ENCODE results near the gene KLK6. TPM values are rescaled to one million over a fixed set of nuclear protein-coding genes. Genes with fewer than 3 reads are reported as not detected.

KLK6 gene
- polyA plus RNA-seq, 10 donors, result 0.14 to 0.52 (median 0.24) TPM; not detected in 4

DNA sequence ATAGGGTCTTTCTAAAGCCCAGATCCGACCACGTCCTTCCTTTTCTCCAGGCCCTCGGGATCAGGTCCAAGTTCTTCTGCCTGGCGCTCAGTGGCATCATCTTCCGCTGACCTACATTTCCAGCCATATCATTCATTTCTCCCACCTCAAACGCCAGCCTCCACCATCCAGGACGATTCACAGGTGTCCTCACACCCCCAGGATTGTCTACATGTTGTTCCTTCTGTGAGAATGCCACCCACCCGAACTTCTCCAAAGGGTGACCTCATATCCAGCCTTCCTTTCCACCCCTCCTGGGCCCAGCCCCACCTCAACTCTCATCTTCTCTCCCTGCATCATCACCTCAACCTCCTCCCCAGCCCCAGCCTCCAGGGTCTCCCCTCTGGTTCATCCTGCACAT lies 11.8 kb downstream of the KLK6 start:
- DNase-seq, result no peak

DNA sequence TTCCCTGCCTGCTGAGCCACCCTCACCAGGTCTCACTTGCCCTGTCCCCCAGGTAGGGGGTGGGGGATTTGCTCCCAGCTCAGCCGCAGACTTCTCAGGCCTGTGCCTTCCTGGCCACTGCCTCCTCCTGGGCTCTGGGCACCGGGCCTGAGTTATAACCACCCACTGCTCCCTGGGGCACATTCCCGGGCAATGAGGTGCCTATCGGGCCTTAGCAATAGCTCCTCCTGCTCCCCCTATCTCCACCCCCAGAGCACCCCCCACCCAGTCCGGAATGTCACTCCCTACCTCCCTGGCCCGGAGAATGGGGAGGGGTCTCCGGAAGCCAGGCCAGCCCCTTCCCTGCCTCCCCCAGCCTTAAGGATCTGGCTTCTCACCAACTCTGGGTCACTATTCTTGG lies 16.5 kb downstream of the KLK6 start, which contains the start of gene KLK5:
Gene KLK5, minus strand, starts transcription at position 129 of the 400 bp plus-strand sequence. CDS start 381 bp downstream, outside the sequence.
- DNase-seq, result no peak

DNA sequence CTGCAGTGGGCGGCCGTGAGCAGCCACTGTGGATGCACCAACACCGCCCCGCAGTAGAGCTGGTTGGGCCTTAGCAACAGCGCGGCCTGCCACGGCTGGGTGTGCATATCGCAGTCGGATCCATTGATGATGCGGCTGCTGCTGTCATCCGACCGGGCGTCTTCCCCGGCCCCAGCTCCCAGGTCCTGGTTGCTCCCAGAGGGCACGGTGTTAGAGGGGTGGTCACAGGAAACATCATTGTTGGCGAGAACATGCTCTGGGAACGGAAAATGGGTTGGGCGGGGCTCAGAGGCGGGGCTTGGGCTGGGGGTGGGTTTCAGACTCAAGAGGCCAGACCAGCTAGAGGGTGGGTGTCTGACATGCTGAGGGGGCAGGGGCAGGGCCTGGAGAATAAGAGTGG lies 19.5 kb downstream of the KLK6 start:
- DNase-seq, result no peak

DNA sequence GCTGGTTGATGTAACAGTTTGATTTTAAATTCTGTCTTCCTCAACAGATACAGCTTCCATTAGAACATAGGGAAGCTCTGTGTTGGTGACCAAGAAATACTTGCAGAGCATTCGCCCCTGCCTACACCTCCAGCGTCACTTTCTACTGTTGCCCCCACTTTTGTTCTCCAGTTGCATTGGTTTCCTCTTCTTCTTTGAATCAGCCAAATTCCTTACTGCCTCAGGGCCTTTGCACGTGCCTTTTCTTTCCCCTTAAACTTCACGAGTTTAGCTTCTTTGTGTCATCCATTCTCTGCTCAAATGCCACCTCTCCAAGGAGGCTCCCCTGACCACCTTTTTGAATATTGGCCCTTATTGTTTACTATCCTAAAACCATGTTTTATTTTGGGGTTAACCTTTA lies 22.3 kb downstream of the KLK6 start:
- no peak for DNase-seq

DNA sequence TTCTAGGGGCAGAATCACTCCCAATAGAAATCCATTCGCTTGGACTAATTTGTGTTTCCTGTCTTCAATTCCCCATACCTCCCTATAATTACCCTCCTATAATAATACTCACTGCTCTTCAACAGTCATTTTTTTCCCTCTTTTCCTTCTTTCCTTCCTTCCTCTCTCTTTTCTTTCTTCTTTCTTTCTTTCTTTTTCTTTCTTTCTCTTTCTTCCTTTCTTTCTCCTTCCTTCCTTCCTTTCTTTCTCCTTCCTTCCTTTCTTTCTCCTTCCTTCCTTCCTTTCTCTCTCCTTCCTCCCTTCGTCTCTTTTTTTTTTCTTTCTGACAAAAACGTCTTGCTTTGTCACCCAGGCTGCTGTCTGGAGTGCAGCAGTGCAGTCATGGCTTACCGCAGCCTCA lies 24.6 kb downstream of the KLK6 start:
- no peak for DNase-seq

DNA sequence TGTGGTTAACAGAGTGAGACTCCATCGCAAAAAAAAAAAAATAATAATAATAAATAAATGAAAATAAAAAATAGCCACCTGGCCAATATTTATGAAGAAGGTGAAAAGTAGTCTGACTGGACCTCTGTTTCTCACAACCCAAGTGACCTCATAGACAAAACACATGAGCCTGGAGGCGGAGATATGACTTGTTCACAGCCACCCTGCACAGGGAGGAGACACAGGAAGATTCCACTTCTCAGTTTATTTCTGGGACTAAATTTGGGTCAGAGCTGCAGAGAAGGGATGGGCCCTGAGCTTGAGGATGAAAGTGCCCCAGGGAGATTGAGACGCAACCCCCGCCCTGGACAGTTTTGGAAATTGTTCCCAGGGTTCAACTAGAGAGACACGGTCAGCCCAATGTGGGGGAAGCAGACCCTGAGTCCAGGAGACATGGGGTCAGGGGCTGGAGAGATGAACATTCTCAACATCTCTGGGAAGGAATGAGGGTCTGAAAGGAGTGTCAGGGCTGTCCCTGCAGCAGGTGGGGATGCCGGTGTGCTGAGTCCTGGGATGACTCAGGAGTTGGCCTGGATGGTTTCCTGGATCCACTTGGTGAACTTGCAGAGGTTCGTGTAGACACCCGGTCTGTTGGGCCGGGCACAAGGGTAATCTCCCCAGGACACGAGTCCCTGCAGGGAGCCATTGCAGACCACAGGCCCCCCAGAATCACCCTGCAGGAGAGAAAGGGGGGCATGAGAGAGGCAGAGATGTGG lies 26.1 kb downstream of the KLK6 start:
- DNase-seq, result no peak

DNA sequence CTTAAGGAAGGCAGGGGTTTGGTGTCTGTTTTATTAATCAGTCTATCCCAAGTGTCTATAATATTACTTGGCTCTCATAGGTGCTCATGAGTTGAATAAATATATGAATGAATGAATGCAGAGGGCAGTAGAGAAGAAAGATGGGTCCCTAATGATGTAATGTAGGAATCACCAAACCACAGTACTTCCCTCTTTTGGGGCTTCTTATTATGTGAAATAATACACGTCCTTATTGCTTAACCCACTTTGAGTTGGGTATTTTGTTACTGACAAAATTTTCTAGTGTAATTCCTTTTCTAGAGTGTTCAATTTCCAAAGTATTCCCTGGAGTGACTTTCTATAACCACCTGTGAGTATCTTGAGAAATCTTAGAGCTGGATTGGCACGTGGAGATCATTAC lies 29.8 kb downstream of the KLK6 start:
- DNase-seq, result no peak

DNA sequence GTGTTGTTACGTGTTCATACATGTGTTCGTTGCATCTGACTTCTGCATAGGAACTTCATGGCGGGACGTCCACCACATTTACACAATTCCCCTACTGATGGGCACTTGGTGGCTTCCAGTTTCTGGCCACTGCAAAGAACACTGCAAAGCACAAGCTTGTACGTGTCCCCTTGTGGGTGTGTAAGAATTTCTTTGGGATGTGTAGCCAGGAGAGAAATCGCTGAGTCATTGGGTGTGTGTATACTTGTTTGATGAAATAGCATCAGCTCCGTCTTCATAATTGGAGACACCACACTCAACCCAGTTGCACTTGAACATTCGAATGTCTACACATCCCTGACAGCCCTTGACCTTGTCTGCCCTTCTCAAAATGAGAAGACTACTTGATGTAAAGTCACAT lies 35.8 kb downstream of the KLK6 start:
- no peak for DNase-seq

DNA sequence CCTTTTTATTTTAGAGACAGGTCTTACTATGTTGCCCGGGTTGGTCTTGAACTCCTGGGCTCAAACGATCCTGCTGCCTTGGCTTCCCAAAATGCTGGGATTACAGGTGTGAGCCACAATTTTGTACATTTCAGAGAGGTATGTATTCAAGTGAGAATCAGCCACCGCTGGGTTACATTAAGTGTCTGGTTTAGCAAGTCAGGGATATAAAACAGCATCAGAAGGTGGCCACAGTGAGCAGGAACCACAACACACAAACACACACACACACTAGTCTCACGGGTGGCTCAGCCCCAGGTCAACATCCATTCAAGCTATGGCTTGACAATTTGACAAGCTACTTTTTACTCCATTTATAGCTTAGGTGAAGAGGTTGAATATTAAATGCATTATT lies 36.7 kb downstream of the KLK6 start:
- DNase-seq, result no peak

DNA sequence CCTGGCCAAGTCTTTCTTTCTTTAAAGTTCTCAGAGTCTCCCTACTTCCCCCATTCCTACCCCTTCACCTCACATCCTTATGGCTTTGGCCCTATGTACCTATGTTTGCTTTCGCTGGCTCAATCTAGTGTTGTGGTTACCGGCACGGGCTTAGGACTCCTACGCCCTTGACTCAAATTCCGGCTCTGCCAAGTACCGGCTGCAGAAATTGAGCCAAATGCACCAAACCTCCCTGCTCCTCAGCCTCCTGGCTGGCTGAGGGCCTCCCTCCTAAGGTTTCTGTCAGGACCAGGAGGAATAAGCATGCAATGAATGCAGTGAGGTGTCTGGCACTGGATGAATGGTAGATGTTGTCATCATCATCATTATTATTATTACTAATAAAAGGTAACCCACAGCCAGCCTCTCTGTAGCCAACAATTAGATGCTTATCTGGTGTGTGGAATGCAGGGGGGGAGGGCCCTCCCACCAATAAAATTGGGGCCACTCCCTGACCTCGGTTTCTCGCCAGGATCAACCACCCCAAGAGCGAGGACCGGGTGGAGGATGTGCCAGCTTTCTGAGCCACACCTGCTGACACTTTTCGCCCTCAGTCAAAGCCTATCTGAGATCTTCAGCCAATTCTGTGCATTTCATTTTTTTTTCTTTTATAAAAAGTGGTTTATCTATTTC lies 37.2 kb downstream of the KLK6 start:
- DNase-seq, result no peak

DNA sequence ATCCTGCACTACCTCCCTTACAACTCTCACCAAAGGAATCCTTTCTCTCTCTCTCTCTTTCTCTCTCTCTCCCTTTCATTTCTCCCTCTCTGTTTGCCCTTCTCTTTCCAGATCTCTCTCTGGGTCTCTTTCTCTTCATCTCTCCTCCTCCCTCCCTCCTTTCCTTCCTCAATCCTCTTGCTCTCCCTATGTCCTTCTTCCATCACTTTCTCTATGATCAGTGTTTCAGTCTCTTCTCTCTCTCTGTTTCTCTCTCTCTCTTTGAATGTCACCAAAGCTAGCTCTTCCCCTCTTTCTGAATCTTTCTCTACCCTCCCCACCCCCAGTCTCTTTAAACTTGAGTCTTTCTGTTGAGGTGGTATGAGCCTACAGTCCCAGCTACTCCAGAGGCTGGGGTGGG lies 38.4 kb downstream of the KLK6 start:
- DNase-seq, result no peak

DNA sequence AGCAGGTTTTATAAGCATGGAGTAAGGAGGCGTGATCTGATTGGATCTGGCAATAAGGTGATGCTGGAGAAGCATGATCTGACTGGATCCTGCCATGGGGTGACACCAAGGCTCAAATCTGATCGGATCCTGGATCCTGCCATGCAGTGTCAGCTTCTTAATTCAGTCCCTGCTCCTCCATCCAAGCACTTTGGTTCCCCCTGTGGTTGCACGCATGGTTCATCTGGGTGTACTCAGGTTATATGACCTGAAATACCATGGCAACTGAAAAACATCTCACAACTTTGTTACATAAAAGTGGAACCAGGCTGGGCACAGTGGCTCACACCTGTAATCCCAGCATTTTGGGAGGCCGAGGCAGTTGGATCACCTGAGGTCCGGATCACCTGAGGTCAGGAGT lies 40.6 kb downstream of the KLK6 start:
- no peak for DNase-seq

DNA sequence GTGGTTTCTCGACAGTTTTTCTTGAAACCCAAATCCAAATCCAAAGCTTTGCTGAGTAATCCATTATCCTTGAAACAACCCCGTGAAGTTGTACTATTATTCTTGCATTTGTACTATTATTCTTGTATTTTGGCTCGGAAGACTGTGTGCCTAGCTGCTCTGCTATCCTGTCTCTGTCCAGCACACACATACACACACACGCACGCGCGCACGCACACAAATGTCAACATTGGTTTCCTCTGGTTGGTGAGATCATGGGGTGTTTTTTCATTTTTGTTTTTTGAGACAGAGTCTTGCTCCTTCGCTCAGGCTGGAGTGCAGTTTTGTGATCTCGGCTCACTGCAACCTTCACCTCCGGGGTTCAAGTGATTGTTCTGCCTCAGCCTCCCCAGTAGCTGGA lies 43.2 kb downstream of the KLK6 start:
- DNase-seq, result no peak

DNA sequence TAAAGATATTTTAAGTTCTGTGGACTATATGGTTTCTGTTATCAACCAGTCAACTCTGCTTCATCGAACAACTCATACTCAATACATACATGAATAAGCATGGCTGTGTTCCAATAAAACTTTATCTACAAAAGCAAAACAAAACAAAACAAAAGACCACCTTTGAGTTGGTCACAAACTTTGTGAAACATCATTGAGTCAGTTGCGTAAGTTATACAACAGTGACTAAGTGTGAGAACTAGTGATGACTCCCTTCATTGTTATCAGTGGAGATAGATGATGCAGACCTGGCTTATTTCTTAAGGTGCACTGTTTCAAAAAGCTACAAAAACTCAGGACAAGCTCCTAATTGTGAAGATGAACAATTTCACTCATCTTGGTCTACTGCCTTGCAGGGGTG lies 43.7 kb downstream of the KLK6 start:
- no peak for DNase-seq

DNA sequence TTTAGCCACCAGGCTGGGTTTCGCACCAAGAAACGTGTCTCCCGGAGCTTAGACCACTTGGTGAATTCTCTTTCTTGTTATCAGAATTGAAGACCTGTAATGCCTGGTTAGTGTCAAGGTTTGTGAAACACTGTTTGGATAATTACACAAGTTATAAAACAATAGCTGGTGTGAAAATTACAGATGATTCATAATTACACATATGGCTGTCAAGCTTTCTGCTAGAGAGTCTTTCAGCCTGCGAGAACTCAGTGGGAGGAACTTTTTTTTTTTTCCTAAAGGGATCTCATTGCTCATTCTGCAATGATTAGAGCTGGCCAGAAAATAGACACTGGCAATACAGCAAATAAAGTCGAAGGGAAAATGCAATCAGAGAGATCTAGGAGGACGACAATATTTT lies 44.8 kb downstream of the KLK6 start:
- no peak for DNase-seq

DNA sequence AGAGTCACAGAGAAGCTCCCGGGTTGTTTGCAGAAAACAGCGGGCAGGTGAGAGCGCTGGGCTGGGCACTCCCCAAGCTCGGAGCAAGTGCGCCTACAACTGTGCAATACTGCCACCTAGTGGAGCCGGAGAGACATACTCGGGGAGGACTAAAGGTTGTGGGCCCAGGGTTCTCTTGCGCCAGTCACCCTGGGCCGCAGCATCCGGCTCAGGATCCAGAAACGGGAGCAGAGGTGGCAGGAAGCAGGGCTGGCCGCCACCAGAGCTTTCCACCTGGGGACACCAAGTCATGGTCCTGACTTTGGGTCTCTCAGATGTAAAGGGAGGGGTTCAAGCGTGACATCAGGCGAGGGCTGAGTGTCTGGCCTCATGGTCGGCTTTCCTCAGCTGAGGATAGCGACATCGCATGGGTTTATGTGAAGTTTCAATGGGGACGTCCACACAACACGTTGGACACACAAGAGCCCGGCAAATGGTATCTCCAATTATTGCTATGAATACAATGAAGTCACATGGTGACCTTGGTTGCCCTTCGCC lies 47.0 kb downstream of the KLK6 start:
- peak; percentile 54 to 80 (median 75) for DNase-seq

DNA sequence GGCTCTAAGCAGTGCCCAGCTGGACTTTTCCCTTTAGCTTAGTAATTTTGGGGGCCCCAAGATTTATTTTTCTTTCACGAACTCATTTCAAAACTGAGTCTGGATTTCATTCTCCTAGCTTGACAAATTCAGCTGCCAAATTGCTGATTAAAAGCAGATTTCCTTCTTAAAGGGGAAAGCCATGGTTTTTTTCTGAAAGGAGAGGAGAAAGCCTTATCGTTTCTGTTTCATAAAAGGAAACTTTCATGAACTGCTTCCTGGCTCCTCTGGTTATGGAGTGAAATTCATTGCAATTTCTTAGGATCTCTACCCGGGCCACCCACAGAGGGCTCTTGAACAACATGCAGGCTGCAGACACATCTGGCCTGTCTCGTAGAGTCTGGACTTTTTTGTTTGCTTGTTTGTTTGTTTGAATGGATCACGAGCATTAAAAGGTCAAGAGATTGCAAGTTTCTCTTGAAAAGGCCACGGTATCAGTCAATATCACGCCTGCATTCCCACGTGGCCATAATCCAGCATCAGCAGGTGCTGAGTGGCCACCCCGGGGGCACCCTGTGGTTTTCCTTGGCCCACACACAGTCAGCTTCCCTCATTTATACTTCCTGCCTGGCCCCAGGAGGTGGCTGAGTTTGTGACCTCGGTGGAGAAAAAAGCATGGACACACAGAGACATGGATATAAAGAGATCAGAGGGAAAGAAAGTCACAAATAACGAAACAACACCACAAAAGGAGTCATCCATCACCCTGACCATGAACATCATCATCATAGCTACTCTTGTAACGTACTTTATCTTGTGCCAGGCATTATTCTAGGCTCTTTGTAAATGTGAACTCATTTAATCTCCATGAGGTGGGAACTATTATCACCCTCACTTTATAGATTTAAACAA lies 47.7 kb downstream of the KLK6 start:
- DNase-seq, result peak in 1 of 3 donors; percentile 30

DNA sequence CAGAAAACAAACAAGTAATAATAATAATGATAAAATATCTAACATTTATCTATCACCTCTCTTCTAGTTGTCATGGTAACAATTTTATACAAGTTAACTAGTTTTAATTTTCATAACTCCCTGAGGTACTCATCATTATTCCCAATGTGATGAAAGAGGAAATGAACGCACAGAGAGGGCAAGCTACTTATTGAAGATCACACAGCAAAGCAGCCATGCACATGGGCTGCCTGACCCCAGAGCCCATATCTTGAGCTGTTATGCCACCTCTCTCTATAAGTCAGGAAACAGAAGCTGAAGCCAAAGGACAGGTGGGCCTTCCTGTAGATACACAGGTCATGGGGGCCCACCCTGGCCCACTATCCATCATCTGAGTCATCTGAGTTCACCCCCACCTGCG lies 53.3 kb downstream of the KLK6 start:
- DNase-seq, result no peak

DNA sequence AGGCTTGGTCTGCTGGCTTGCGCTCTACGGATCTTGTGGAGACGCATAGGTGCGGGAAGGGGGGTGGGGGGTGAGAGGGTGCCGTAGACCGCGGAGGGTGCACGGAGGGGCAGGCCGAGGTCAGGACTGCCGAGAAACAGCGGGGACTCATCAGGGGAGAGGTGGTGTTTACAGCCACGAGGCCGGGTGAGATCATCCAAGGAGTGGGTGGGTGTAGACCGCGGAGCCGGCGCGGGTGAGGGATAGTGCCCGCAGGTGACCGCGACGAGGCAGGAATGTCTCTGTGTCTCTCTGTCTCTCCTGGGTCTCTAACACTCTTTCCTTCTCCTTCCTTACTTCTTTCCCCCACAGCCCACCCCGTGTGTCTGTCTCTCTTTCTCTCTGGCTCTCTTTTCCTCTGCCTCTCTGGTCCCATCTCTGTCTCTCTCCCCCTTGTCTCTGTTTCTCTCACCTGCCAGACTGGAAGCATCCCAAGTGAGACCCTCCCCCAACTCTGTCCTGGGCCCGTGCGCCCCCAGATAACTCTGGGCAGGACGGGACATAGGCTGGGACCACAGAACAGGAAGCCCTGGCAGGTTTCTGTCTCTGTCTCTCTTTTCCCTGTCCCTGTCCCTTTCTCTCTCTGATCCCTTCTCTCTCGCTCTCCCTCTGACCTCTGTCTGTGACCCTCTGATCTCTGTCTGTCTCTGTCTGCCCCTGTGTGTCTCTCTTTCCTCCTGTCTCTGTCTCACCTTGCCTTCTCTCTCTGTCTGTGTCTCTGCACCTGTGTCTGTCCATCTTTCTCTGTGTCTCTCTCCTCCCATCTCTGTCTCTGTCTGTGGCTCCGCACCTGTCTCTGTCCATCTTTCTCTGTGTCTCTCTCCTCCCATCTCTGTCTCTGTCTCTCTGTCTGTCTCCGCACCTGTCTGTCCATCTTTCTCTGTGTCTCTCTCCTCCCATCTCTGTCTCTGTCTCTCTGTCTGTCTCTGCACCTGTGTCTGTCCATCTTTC lies 56.4 kb downstream of the KLK6 start:
- DNase-seq, result no peak

DNA sequence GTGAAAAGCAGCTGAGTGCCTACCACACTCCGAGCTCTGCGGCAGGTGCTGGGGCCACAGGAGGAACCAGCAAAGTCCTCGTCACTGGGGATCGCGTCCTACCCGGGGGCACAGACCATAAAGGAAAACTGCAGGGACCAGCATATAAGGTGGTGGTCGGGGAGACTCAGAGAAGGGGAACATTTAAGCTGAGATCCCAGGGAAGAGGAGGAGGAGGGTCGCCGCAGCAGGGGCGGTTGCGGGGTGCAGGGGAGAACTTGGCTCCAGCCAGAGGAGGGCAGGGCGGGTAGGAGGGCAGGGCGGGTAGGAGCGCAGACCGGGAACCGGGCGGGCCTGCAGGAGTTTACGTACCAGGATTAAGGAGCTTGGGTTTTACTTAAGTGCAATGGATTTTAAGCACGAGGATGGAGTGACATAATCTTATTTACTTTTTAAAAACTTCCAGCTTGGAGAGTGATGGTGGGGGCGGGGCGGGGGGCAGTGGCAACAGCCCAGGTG lies 57.2 kb downstream of the KLK6 start:
- no peak for DNase-seq
